SKM-1 treated with dmso at 0.1 percent for 144 hours (cell line): ENCODE results near the gene PFKL.

Experiments
- DNase-seq: peaks from one replicate; lab custom pipeline; 2025; ENCODE audit not compliant: unreplicated experiment; lab: John Stamatoyannopoulos, UW

Gene PFKL

GRCh38 chr21:44299458-44300261 lies at the start of gene PFKL:
TSS of gene PFKL (plus strand) at chr21:44300053. CDS start at chr21:44300106, 53 bp downstream.
- peak; percentile 72 for DNase-seq

- no peak for DNase-seq
Measured at GRCh38 chr21:44253832-44254710, 45.8 kb upstream of the PFKL start.

- DNase-seq, result no peak
Measured at GRCh38 chr21:44255511-44255981, 44.3 kb upstream of the PFKL start.

- DNase-seq, result no peak
Measured at GRCh38 chr21:44258056-44258725, 41.7 kb upstream of the PFKL start.

GRCh38 chr21:44259082-44259705 lies 40.7 kb upstream of the PFKL start:
- DNase-seq, result no peak

GRCh38 chr21:44260066-44260465 lies 39.8 kb upstream of the PFKL start:
- no peak for DNase-seq

- DNase-seq, result no peak
Measured at GRCh38 chr21:44260791-44261631, 38.8 kb upstream of the PFKL start.

GRCh38 chr21:44261675-44262295 lies 38.1 kb upstream of the PFKL start, which contains the start of gene DNMT3L:
TSS of gene DNMT3L (minus strand) at chr21:44261897. CDS start at chr21:44261259, 638 bp downstream.
- no peak for DNase-seq

- no peak for DNase-seq
Measured at GRCh38 chr21:44262338-44263056, 37.4 kb upstream of the PFKL start.

GRCh38 chr21:44263221-44263760 lies 36.6 kb upstream of the PFKL start:
- no peak for DNase-seq

- DNase-seq, result no peak
Measured at GRCh38 chr21:44263768-44264167, 36.1 kb upstream of the PFKL start.

- DNase-seq, result no peak
Measured at GRCh38 chr21:44265734-44266270, 34.1 kb upstream of the PFKL start.

GRCh38 chr21:44267655-44268142 lies 32.2 kb upstream of the PFKL start:
- no peak for DNase-seq

GRCh38 chr21:44269090-44269489 lies 30.8 kb upstream of the PFKL start:
- DNase-seq, result no peak

- no peak for DNase-seq
Measured at GRCh38 chr21:44271558-44272283, 28.1 kb upstream of the PFKL start.

GRCh38 chr21:44272284-44272858 lies 27.5 kb upstream of the PFKL start:
- no peak for DNase-seq

- DNase-seq, result no peak
Measured at GRCh38 chr21:44273046-44273445, 26.8 kb upstream of the PFKL start.
